GM18909 (cell line): ENCODE results near the gene THEM5.

Experiments
- ATAC-seq: cut with Tn5 transposase; IDR thresholded peaks from one replicate; pipeline ENCODE4 v1.9.1; 2021; ENCODE audit warnings: mild to moderate bottlenecking; ENCODE audit not compliant: unreplicated experiment, poor library complexity

THEM5 gene

DNA sequence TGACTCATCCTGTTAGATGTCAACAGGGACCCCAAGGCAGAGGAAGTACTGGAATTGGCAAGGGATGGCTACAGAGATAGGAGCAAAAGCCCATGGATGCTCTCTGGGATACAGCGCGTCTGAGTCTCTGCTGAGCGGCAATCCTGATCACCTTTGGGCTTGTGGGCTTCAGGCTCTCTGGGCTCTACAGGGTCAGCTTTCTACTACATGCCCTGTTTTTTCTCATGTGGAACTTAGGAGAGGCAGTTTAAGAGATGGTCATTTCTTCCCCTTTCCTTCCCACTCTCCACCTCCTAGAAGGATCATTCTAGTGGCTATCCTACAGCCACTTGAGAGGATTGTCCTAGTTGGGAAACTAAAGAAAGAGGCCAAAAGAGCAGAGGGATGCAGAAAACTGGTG lies 49.6 kb downstream of the THEM5 start:
- ATAC-seq: no peak

DNA sequence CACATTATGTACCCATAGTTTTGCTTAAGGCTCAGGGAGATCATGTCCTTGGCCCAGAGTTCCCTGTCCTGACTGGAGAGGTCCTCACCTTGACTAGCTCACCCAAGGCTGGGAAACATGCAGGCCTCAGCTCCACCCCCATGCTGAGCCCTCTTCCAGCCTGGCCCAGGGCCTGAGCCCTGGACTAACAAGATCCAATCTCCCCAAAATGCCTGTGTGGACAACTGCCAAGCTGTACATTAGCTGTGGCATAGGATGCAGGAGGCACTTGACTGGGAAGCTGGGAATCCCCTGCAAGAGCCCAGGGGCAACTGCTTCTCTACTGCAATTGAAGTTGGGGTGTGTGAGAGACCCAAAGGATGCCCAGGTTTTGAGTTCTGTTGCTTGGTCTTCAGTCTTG lies 50.3 kb downstream of the THEM5 start:
- no peak for ATAC-seq

DNA sequence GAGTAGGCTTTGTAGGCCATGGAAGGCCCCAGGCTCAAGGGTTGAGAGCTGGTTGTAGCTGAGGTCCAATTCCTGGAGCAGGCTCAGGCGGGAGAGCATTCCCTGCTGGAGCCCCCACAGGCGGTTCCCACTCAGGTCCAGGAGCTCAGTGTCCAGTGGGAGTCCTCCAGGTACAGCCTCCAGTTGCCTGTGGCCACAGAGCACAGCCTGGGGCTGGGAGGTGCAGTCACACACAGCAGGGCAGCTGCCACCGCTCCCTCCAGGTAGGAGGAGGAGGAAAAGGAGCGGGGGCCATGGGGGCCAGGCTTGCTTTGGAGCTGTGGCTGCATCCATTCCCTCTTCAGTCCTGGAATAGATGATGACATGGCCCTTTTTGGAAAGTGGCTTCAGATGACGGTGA lies 51.1 kb downstream of the THEM5 start:
- no peak for ATAC-seq

DNA sequence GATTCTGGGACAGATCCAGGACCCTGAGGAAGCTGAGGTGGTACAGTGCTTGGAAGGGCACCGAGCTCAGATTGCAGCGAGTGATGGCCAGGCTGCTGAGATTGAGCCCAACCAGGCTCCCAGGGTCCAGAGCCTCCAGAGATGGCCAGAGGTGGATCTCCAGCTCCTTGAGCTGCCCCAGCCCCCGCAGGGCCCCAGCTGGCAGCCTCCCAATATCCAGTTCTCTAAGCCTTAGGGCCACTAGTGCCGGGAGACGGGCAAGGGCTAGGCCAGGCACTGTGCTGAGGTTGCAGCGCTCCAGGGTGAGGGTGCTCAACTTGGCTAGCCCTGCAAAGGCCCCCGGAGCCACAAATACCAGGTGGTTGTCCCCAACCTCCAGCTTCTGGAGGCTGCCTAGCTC lies 51.7 kb downstream of the THEM5 start:
- no peak for ATAC-seq

DNA sequence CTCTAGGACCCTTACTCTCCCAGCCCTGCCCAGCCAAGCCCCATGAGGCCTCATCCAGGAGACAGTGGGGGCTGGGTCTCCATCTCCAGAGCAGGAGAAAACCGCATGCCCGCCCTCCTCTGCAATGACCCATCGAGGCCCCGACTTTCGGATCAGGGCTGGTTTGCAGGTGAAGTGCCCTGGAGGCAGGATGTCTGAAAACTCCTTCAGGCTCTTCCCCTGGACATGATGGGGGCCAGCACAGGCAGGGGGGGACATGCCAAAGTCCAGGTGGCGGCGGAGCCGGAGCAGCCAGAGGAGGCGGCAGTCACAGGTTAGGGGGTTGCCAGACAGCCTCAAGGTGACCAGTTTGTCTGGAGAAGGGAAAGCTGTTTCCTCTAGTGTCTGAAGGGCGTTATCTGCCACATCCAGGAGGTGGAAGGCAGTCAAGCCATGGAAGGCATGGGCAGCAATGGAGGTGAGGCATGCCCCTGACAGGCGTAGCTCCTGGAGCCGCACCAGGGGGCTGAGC lies 52.1 kb downstream of the THEM5 start:
- no peak for ATAC-seq

DNA sequence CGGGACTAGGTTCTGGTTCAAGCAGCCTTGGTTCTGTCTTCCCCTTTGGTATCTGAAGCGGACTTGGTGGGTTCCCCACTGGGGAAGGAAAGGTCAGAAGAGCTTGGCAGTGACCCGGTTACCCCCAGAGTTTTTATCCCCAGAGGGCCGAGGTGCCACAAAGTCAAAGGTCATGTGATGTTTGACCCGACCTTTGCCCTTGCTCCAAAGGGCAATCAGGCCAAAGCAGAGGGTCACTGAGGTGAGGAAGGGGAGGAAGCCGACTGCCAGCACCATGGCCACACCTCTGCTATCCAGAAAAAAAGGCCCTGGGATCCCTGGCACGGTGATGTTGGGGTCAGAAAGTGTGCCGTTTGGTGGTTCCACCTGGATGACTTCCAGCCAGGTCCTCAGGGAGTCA lies 52.7 kb downstream of the THEM5 start:
- no peak for ATAC-seq

- no peak for ATAC-seq
These were observed 54.1 kb downstream of the THEM5 start for GRCh38 chr1:151799179-151800022.

DNA sequence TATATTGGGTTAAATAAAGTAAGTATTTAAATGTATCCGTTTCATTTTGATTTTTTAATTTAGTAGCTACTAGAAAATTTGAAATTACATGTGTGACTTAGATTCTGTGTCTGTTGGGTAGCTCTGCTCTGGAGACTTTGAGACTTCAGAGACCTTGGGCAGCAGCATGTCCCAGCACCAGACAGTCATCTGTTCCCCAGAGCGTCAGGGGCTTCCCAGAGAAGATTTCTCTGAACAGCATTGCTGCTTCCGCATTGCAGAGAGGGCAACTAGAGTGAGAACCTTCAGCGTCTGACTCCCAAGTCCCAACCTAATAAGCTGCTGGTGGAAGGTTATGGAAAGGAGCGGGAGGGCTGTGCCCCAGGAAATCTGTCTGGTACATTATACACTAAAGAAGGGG lies 54.9 kb downstream of the THEM5 start:
- ATAC-seq: no peak
